ENCODE data around the gene CHPT1. TPM values are rescaled to one million over a fixed set of nuclear protein-coding genes. Genes with fewer than 3 reads are reported as not detected.

The CHPT1 gene
- total and polyA plus RNA-seq, 2 experiments from 2014 or later = 22.2 to 23.0 TPM

GRCh38 chr12:101759396-101760047 lies 62.1 kb downstream of the CHPT1 start:
- ATAC-seq (peak; percentile 51), DNase-seq (ENCODE audit: low spot score) (peak; percentile 62)
- Mint-ChIP-seq H3K36me3 (ENCODE audit: low read depth) (peaks cover 12% of the 10 kb centered on the region; the same call in 2 of the 3 replicates), H3K9me3 (no peaks in the 10 kb centered on the region; the same call in 2 of the 3 replicates), H3K27ac (no peak overlapping the region), H3K4me3 (no peak overlapping the region), H3K27me3 (ENCODE audit: insufficient read depth, low read depth, poor library complexity) (peaks cover 3% of the 10 kb centered on the region), H3K4me1 (peaks cover 7% of the 10 kb centered on the region)
- Histone ChIP-seq H3K4me1 (ENCODE audit: insufficient read depth) (no peaks in the 10 kb centered on the region), H3K27ac (ENCODE audit: low read depth) (no peak overlapping the region), H3K4me2 (no peak overlapping the region), H3K4me3 (no peak overlapping the region), H2AFZ (no peak overlapping the region), H3F3A (replicated peaks; ENCODE audit: low read depth) (no peaks in the 10 kb centered on the region), H3K27me3 (ENCODE audit: insufficient read depth) (no peaks in the 10 kb centered on the region), H3K9me2 (ENCODE audit: insufficient read depth) (no peaks in the 10 kb centered on the region), H3K36me3 (ENCODE audit: insufficient read depth) (peaks cover 14% of the 10 kb centered on the region; the same call in 1 of the 2 replicates), H3K79me2 (replicated peaks; ENCODE audit: insufficient read depth) (no peaks in the 10 kb centered on the region), H4K20me1 (replicated peaks; ENCODE audit: insufficient read depth) (no peaks in the 10 kb centered on the region)
- TF ChIP-seq JUNB (IDR thresholded peaks at IDR 0.05; ENCODE audit: unreplicated experiment) (no peak), CREB1 (CRISPR knock-in tag; IDR thresholded peaks at IDR 0.05; ENCODE audit: low read depth) (no peak), EZH2 (IDR thresholded peaks at IDR 0.05; ENCODE audit: low read depth, unreplicated experiment) (no peak), CTCF (conservative IDR thresholded peaks at IDR 0.05; ENCODE audit: low read depth in 2 of 2) (peak; percentile 70 to 78), STAT1 (IDR thresholded peaks at IDR 0.05; ENCODE audit: unreplicated experiment) (no peak)

- no peaks in the 10 kb centered on the region for H3K27me3 ChIP-seq (ENCODE audit: insufficient read depth)
- H3K9me2 ChIP-seq (ENCODE audit: insufficient read depth) = no peaks in the 10 kb centered on the region
- no peaks in the 10 kb centered on the region for H4K20me1 ChIP-seq (replicated peaks; ENCODE audit: insufficient read depth)
- Mint-ChIP-seq H3K36me3 (ENCODE audit: low read depth) (peaks cover 14% of the 10 kb centered on the region; the same call in 2 of the 3 replicates), H3K4me3 (no peak overlapping the region), H3K27me3 (ENCODE audit: insufficient read depth, low read depth, poor library complexity) (peaks cover 3% of the 10 kb centered on the region), H3K27ac (peak overlapping the region; percentile 92), H3K9me3 (no peaks in the 10 kb centered on the region), H3K4me1 (peaks cover 7% of the 10 kb centered on the region)
- no peak overlapping the region for H3K27ac ChIP-seq (ENCODE audit: low read depth)
- H3K4me3 ChIP-seq = no peak overlapping the region
- H3K4me1 ChIP-seq (ENCODE audit: insufficient read depth) = no peaks in the 10 kb centered on the region
- ATAC-seq (no peak), DNase-seq (ENCODE audit: low spot score) (no peak)
- H3K4me2 ChIP-seq = no peak overlapping the region
- H2AFZ ChIP-seq = no peak overlapping the region
- H3F3A ChIP-seq (replicated peaks; ENCODE audit: low read depth) = no peaks in the 10 kb centered on the region
- no peaks in the 10 kb centered on the region for H3K79me2 ChIP-seq (replicated peaks; ENCODE audit: insufficient read depth)
- H3K36me3 ChIP-seq (ENCODE audit: insufficient read depth) = peaks cover 17% of the 10 kb centered on the region; the same call in 1 of the 2 replicates
- no peak for TF ChIP-seq ZNF331 (CRISPR knock-in tag; IDR thresholded peaks at IDR 0.05; ENCODE audit: low read depth)
- TF ChIP-seq STAT1 (IDR thresholded peaks at IDR 0.05; ENCODE audit: unreplicated experiment) = no peak
- TF ChIP-seq NANOG (IDR thresholded peaks at IDR 0.05; ENCODE audit: borderline replicate concordance) = no peak
- TF ChIP-seq CTCF (conservative IDR thresholded peaks at IDR 0.05; ENCODE audit: low read depth in 2 of 2) = no peak
- no peak for TF ChIP-seq EZH2 (IDR thresholded peaks at IDR 0.05; ENCODE audit: low read depth, unreplicated experiment)
- TF ChIP-seq JUNB (IDR thresholded peaks at IDR 0.05; ENCODE audit: unreplicated experiment) = no peak
- TF ChIP-seq POLR2AphosphoS5 (IDR thresholded peaks at IDR 0.05; ENCODE audit: low read depth) = no peak
- no peak for TF ChIP-seq REST (IDR thresholded peaks at IDR 0.05; ENCODE audit: unreplicated experiment)
These were observed 63.9 kb downstream of the CHPT1 start for GRCh38 chr12:101761350-101761749.
